IMR-90 (cell line): ENCODE results near the gene TTYH3. TPM values are rescaled to one million over a fixed set of nuclear protein-coding genes. Genes with fewer than 3 reads are reported as not detected.

Experiments
- ATAC-seq: fragments of 200-7000 bp; cut with Tn5 transposase; 2 replicates; pipeline ENCODE4 v1.9.1; 2020; ENCODE audit warnings: low read depth, mild to moderate bottlenecking, moderate library complexity
- BruUV-seq: library from RNA; stranded (reverse); fragments of 400-500 nt; replicated peaks from 2 replicates; lab custom pipeline; 2021; lab: Mats Ljungman, UMichigan
- CTCF ChIA-PET: fragments of 300-600 bp; formaldehyde crosslinking; extraction: SDS; loops from one replicate; lab custom pipeline; 2021; ENCODE audit warnings: antibody characterized with exemption; lab: Yijun Ruan, JAX
- POLR2A ChIA-PET: fragments of 300-600 bp; sonication (Branson Sonifier 250); formaldehyde crosslinking; loops from one replicate; lab custom pipeline; 2022; ENCODE audit warnings: antibody characterized with exemption; ENCODE audit not compliant: unreplicated experiment; lab: Charles Lee
- DNase-seq: peaks from one replicate; pipeline ENCODE4 v3.0.0; 2013
- H2AFZ ChIP-seq: replicated peaks from 2 replicates; pipeline ENCODE3; 2013; ENCODE audit warnings: low read length, mild to moderate bottlenecking; ENCODE audit not compliant: poor library complexity
- H2AK5ac ChIP-seq: 2 replicates; pipeline ENCODE4 v1.6.1; 2013; ENCODE audit warnings: low read depth, low read length, inconsistent platforms
- H2AK9ac ChIP-seq: replicated peaks from 2 replicates; pipeline ENCODE3; 2013; ENCODE audit warnings: mild to moderate bottlenecking, low read depth, low read length, moderate library complexity; ENCODE audit not compliant: poor library complexity
- H2BK120ac ChIP-seq: 2 replicates; pipeline ENCODE4 v1.6.1; 2013; ENCODE audit warnings: low read depth, low read length, inconsistent platforms
- H2BK15ac ChIP-seq: 3 replicates; pipeline ENCODE4 v1.6.1; 2013; ENCODE audit warnings: low read depth, low read length, inconsistent platforms
- H2BK20ac ChIP-seq: 2 replicates; pipeline ENCODE4 v1.6.1; 2013; ENCODE audit warnings: low read depth, mild to moderate bottlenecking, inconsistent platforms, low read length, moderate library complexity
- H2BK5ac ChIP-seq: 2 replicates; pipeline ENCODE4 v1.6.1; 2013; ENCODE audit warnings: mild to moderate bottlenecking, low read depth, low read length, inconsistent platforms; ENCODE audit not compliant: poor library complexity, severe bottlenecking
- H3K14ac ChIP-seq: replicated peaks from 2 replicates; pipeline ENCODE4 v1.6.1; 2013; ENCODE audit warnings: low read depth, low read length, inconsistent platforms
- H3K18ac ChIP-seq: 2 replicates; pipeline ENCODE4 v1.6.1; 2013; ENCODE audit warnings: low read depth, low read length, control low read depth
- H3K23ac ChIP-seq: 2 replicates; pipeline ENCODE4 v1.6.1; 2013; ENCODE audit warnings: low read depth, low read length, inconsistent platforms
- H3K27ac ChIP-seq: 2 replicates; pipeline ENCODE4 v1.5.1; 2013; ENCODE audit warnings: mild to moderate bottlenecking, control low read depth, low read length; ENCODE audit not compliant: insufficient read depth
- H3K27me3 ChIP-seq: 2 replicates; pipeline ENCODE4 v1.6.1; 2013; ENCODE audit warnings: low read length; ENCODE audit not compliant: control insufficient read depth, insufficient read depth
- H3K36me3 ChIP-seq: 2 replicates; pipeline ENCODE4 v1.6.1; 2013; ENCODE audit warnings: low read length, mixed read lengths; ENCODE audit not compliant: control insufficient read depth, insufficient read depth
- H3K4ac ChIP-seq: 2 replicates; pipeline ENCODE4 v1.6.1; 2013; ENCODE audit warnings: low read depth, low read length, inconsistent platforms
- H3K4me1 ChIP-seq: 2 replicates; pipeline ENCODE4 v1.6.1; 2013; ENCODE audit warnings: low read length, mixed read lengths; ENCODE audit not compliant: control insufficient read depth, insufficient read depth
- H3K4me2 ChIP-seq: 2 replicates; pipeline ENCODE4 v1.6.1; 2013; ENCODE audit warnings: low read depth, mild to moderate bottlenecking, control low read depth, low read length, moderate library complexity
- H3K4me3 ChIP-seq: 2 replicates; pipeline ENCODE4 v1.5.1; 2013; ENCODE audit warnings: low read depth, mild to moderate bottlenecking, control low read depth, low read length, moderate library complexity; ENCODE audit not compliant: insufficient read depth
- H3K56ac ChIP-seq: 2 replicates; pipeline ENCODE4 v1.6.1; 2013; ENCODE audit warnings: low read length, inconsistent platforms; ENCODE audit not compliant: insufficient read depth; ENCODE audit errors: extremely low read depth
- H3K79me1 ChIP-seq, 2 experiments: 2 replicates each; pipeline ENCODE4 v1.6.1; 2013; ENCODE audit warnings: low read length in 2 of 2, inconsistent platforms in 1 of 2, low read depth in 1 of 2
- H3K9ac ChIP-seq: 2 replicates; pipeline ENCODE4 v1.6.1; 2013; ENCODE audit warnings: low read depth, low read length, control low read depth
- H3K9me1 ChIP-seq: 2 replicates; pipeline ENCODE4 v1.6.1; 2013; ENCODE audit warnings: low read length, inconsistent platforms; ENCODE audit not compliant: insufficient read depth
- H3K9me3 ChIP-seq: 2 replicates; pipeline ENCODE4 v1.6.1; 2013; ENCODE audit warnings: low read length; ENCODE audit not compliant: control insufficient read depth, insufficient read depth
- H4K20me1 ChIP-seq: 2 replicates; pipeline ENCODE4 v1.6.1; 2013; ENCODE audit warnings: low read length, inconsistent platforms; ENCODE audit not compliant: insufficient read depth
- H4K5ac ChIP-seq: 2 replicates; pipeline ENCODE4 v1.6.1; 2013; ENCODE audit warnings: mild to moderate bottlenecking, low read depth, low read length, control low read depth
- H4K8ac ChIP-seq, 2 experiments: 2 replicates each; pipeline ENCODE4 v1.6.1; 2013; ENCODE audit warnings: low read depth in 2 of 2, low read length in 2 of 2, control low read depth in 1 of 2, inconsistent platforms in 1 of 2
- H4K91ac ChIP-seq: 2 replicates; pipeline ENCODE4 v1.6.1; 2013; ENCODE audit warnings: low read depth, low read length, inconsistent platforms; ENCODE audit not compliant: insufficient read depth
- BHLHE40 ChIP-seq: fragments of 150-350 bp; IDR thresholded peaks from 2 replicates; pipeline ENCODE4 v1.6.1; 2016; ENCODE audit warnings: mild to moderate bottlenecking, low read depth, low read length
- CEBPB ChIP-seq: IDR thresholded peaks from 2 replicates; pipeline ENCODE4 v1.6.1; 2012; ENCODE audit warnings: low read depth, low read length, improper control_type of control experiment
- CHD1 ChIP-seq: IDR thresholded peaks from 2 replicates; pipeline ENCODE4 v1.6.1; 2012; ENCODE audit warnings: low read depth, low read length, improper control_type of control experiment
- FOS ChIP-seq: fragments of 150-350 bp; IDR thresholded peaks from 2 replicates; pipeline ENCODE4 v1.6.1; 2016; ENCODE audit warnings: low read depth, low read length
- MAFK ChIP-seq: IDR thresholded peaks from 2 replicates; pipeline ENCODE4 v1.6.1; 2012; ENCODE audit warnings: low read depth, low read length, improper control_type of control experiment
- MAZ ChIP-seq: IDR thresholded peaks from 2 replicates; pipeline ENCODE4 v1.6.1; 2012; ENCODE audit warnings: low read depth, mild to moderate bottlenecking, low read length, improper control_type of control experiment, moderate library complexity, borderline replicate concordance
- MXI1 ChIP-seq: IDR thresholded peaks from 2 replicates; pipeline ENCODE4 v1.6.1; 2012; ENCODE audit warnings: low read depth, mild to moderate bottlenecking, low read length, moderate library complexity, borderline replicate concordance
- NFE2L2 ChIP-seq: fragments of 150-350 bp; IDR thresholded peaks from 2 replicates; pipeline ENCODE4 v1.6.1; 2016; ENCODE audit warnings: low read depth, mild to moderate bottlenecking, low read length
- POLR2A ChIP-seq: IDR thresholded peaks from 2 replicates; pipeline ENCODE4 v1.6.1; 2012; ENCODE audit warnings: mild to moderate bottlenecking, low read depth, low read length
- RAD21 ChIP-seq: IDR thresholded peaks from 2 replicates; pipeline ENCODE4 v1.6.1; 2012; ENCODE audit warnings: low read length, improper control_type of control experiment
- RCOR1 ChIP-seq: IDR thresholded peaks from 2 replicates; pipeline ENCODE4 v1.6.1; 2012; ENCODE audit warnings: mild to moderate bottlenecking, low read length, improper control_type of control experiment; ENCODE audit not compliant: insufficient replicate concordance
- RFX5 ChIP-seq: IDR thresholded peaks from 2 replicates; pipeline ENCODE4 v1.8.0; 2012; ENCODE audit warnings: low read depth, mild to moderate bottlenecking, low read length, moderate library complexity
- SMC3 ChIP-seq: fragments of 150-350 bp; IDR thresholded peaks from 2 replicates; pipeline ENCODE4 v1.6.1; 2016; ENCODE audit warnings: low read depth, mild to moderate bottlenecking, antibody characterized with exemption, low read length, moderate library complexity
- WGBS, 2 experiments: methylation state at CpG; one replicate each; pipeline versions ENCODE4 v1.1.5 to v1.1.7; 2013; ENCODE audit warnings: missing lambda C conversion rate in 2 of 2; ENCODE audit not compliant: insufficient read length in 1 of 2; ENCODE audit errors: extremely low coverage in 2 of 2; 5-methylcytosine and 5-hydroxymethylcytosine counted together
- dilution Hi-C: fragments of 300-500 bp; cut with HindIII; formaldehyde crosslinking; loops from one replicate; pipeline ENCODE4 v1.14.3; 2018; ENCODE audit warnings: low sequenced_read_pairs; ENCODE audit not compliant: unreplicated experiment
- in situ Hi-C: fragments of 300-500 bp; cut with MboI; formaldehyde crosslinking; loops from 3 replicates; pipeline ENCODE4 v1.14.3; 2019; ENCODE audit warnings: low sequenced_read_pairs, inconsistent platforms, mixed read lengths
- intact Hi-C: fragments of 100-400 bp; cut with micrococcal nuclease; formaldehyde crosslinking; loops from 2 replicates; pipeline ENCODE4 v1.10.0; 2022
- polyA plus RNA-seq, 3 experiments: library from polyadenylated mRNA; depleted of rRNA; stranded (reverse); fragments of >200 nt; gene quantifications; 2 replicates each; pipeline ENCODE4 v1.2.3, GENCODE V29; 2012; ENCODE audit warnings: low replicate concordance in 1 of 3
- total RNA-seq: library from RNA; depleted of rRNA; stranded (reverse); fragments of >200 nt; gene quantifications from 2 replicates; pipeline ENCODE4 v1.2.3, GENCODE V29; 2012
- TF ChIP-seq, protein P1 (sequence below): fragments of 150-350 bp; IDR thresholded peaks from 2 replicates; pipeline ENCODE4 v1.6.1; 2016; ENCODE audit warnings: low read depth, mild to moderate bottlenecking, low read length, moderate library complexity, borderline replicate concordance
- TF ChIP-seq, protein P2 (sequence below): conservative IDR thresholded peaks from 2 replicates; pipeline ENCODE4 v1.5.1; 2012; ENCODE audit warnings: mild to moderate bottlenecking, low read depth, low read length, improper control_type of control experiment
- TF ChIP-seq, protein P3 (sequence below): fragments of 150-350 bp; IDR thresholded peaks from 2 replicates; pipeline ENCODE4 v1.6.1; 2017; ENCODE audit warnings: mild to moderate bottlenecking, antibody characterized with exemption, low read length, low read depth

The TTYH3 gene
- total and polyA plus RNA-seq, 2 of the 4 experiments (the other 2 are of a cell fraction), result 5.6 to 82.6 TPM

DNA sequence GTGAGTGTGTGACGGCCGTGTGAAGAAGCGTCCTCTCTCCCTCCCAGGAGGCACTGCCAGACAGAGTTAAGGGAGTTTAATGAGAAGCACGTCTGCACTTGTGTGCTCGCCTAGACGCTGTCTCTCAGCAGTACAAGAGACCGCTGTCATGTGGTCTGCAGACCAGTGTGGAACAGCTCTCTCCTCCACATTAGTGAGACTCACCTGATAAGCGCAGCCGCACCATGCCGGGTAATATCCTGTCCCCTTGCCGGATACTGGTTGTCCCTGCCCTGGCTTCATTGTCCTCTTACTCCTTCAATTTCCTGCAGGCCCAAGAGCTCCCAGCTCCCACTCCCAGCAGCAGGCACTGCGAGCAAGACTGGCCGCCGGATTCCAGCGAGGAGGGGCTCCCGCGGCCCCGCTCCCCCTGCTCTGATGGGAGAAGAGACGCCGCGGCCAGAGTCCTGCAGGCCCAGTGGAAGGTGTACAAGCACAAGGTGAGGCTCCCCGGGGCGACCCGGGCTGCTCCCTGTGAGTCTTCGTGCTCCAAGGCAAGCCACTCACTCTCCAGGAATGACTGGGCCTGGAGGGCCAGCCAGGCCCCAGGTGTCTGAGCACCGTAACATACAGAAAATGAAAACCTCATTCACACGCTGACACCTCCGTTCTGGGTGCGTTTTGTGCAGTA is 33.5 kb upstream of the TTYH3 start:
- Histone ChIP-seq H2BK15ac (no peak overlapping the region), H3K27ac (no peak overlapping the region), H4K20me1 (no peaks in the 10 kb centered on the region), H3K9me1 (no peaks in the 10 kb centered on the region), H4K91ac (no peak overlapping the region), H3K79me1 (no peaks in the 10 kb centered on the region), H3K9ac (no peak overlapping the region), H3K18ac (no peak overlapping the region), H3K36me3 (peaks cover 41% of the 10 kb centered on the region), H3K4ac (no peak overlapping the region), H2AK5ac (no peak overlapping the region), H3K9me3 (no peaks in the 10 kb centered on the region), H3K56ac (no peak overlapping the region), H3K4me3 (no peak overlapping the region), H2BK5ac (no peak overlapping the region), H2BK20ac (no peak overlapping the region), H3K4me1 (no peaks in the 10 kb centered on the region), H4K8ac (no peak overlapping the region), H2AFZ (no peak overlapping the region), H2AK9ac (no peak overlapping the region), H3K14ac (no peak overlapping the region), H4K5ac (no peak overlapping the region), H3K4me2 (no peak overlapping the region), H3K27me3 (no peaks in the 10 kb centered on the region), H3K23ac (no peak overlapping the region), H2BK120ac (no peak overlapping the region)
- TF ChIP-seq RAD21, result no peak
- TF ChIP-seq CHD1, result no peak
- no peak for TF ChIP-seq MAZ
- no peak for TF ChIP-seq MXI1
- TF ChIP-seq MAFK, result no peak
- TF ChIP-seq, protein P1, sequence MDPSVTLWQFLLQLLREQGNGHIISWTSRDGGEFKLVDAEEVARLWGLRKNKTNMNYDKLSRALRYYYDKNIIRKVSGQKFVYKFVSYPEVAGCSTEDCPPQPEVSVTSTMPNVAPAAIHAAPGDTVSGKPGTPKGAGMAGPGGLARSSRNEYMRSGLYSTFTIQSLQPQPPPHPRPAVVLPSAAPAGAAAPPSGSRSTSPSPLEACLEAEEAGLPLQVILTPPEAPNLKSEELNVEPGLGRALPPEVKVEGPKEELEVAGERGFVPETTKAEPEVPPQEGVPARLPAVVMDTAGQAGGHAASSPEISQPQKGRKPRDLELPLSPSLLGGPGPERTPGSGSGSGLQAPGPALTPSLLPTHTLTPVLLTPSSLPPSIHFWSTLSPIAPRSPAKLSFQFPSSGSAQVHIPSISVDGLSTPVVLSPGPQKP, result no peak
- no peak for TF ChIP-seq SMC3
- TF ChIP-seq POLR2A, result no peak
- TF ChIP-seq, protein P2, sequence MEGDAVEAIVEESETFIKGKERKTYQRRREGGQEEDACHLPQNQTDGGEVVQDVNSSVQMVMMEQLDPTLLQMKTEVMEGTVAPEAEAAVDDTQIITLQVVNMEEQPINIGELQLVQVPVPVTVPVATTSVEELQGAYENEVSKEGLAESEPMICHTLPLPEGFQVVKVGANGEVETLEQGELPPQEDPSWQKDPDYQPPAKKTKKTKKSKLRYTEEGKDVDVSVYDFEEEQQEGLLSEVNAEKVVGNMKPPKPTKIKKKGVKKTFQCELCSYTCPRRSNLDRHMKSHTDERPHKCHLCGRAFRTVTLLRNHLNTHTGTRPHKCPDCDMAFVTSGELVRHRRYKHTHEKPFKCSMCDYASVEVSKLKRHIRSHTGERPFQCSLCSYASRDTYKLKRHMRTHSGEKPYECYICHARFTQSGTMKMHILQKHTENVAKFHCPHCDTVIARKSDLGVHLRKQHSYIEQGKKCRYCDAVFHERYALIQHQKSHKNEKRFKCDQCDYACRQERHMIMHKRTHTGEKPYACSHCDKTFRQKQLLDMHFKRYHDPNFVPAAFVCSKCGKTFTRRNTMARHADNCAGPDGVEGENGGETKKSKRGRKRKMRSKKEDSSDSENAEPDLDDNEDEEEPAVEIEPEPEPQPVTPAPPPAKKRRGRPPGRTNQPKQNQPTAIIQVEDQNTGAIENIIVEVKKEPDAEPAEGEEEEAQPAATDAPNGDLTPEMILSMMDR, result no peak
- TF ChIP-seq, protein P3, sequence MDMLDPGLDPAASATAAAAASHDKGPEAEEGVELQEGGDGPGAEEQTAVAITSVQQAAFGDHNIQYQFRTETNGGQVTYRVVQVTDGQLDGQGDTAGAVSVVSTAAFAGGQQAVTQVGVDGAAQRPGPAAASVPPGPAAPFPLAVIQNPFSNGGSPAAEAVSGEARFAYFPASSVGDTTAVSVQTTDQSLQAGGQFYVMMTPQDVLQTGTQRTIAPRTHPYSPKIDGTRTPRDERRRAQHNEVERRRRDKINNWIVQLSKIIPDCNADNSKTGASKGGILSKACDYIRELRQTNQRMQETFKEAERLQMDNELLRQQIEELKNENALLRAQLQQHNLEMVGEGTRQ, result no peak
- TF ChIP-seq BHLHE40, result no peak
- no peak for TF ChIP-seq CEBPB
- TF ChIP-seq FOS, result no peak
- TF ChIP-seq RCOR1, result no peak
- TF ChIP-seq NFE2L2, result no peak
- no peak for TF ChIP-seq RFX5
- ATAC-seq (no peak), DNase-seq (no peak)
- intact Hi-C loops (no loop called here), in situ Hi-C loops (no loop called here), dilution Hi-C loops (no loop called here)
- POLR2A ChIA-PET, result no interaction called here
- CTCF ChIA-PET, result no interaction called here
- no TSS peak for BruUV-seq
- WGBS, 2 experiments, result 96% methylated on average over 11 of the region's 29 CpGs; no CpG with 5 or more reads in 1 of the 2 experiments
